GM15510 (cell line): Measurements from ENCODE around the gene VCL.

Experiments
- POLR2A ChIP-seq: IDR thresholded peaks from 3 replicates; pipeline ENCODE4 v1.6.1; 2011; ENCODE audit warnings: borderline replicate concordance; ENCODE audit not compliant: insufficient read length; ENCODE audit errors: extremely low read depth

Gene VCL

DNA sequence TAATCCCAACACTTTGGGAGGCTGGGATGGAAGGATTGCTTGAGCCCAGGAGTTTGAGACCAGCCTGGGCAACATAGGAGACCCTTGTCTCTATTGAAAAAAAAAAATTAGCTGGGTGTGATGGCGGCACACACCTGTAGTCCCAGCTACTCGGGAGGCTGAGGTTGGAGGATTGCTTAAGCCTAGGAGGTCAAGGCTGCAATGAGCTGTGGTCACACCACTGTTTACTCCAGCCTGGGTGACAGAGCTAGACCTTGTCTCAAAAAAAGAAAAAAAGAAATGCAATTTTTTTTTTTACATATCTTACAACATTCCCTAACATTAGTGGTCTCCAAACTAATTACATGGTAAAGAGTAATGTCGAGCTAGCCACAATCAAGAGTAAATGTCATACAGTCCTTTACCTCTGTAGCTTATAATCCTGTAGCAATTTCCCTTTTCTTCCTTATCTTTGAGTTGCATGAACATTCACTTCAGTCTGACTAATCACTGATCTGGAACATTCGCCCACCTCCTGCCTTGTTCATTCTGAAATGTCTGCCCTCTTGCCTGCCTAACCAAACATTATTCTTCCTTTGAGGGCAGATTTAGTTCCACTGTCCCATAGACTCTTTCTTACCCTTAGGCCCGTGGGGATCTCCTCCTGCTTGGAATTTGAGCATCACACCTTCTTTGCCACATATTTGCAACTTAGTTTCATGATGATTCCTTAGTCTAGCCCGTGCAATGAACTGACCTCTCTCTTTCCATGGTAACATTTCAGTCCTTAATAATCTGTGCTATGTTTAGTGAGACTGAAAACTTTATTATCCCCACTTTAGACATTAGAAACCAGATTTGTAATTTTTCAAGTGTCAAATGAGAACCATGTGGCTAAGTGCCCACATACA is 4.8 kb upstream of the VCL start:
- TF ChIP-seq POLR2A: no peak

DNA sequence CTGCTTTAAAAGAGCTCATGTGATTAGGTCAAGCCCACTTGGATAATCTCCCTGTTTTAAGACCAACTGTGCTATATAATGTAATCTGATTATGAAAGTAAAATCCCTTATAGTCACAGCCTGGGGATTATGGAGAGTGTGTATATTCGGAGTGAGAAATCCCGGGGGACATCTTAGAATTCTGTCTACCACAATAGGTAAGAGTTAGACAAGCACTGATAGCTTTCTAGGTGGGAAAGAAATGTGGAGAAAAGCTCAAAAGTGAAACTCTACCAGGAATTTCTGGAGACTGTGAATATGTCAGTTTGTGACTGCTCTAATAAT is 2.9 kb upstream of the VCL start:
- TF ChIP-seq POLR2A: no peak

DNA sequence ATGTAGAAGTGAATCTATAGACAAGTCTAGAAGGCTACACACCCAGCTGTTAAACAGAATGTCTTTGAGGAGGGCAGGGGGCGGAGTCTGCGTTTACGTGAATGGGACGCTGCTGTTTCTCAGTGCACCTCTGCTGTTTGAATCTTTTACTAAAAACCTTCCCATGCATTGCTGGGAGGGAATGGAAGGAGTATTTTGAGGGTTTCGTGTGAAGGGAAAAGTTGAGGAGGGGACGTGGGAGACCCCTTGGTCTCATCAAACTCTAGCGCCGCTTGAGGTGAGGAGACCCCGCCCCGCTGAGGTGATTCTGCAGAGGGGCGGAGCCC is 492 bp upstream of the VCL start:
- no peak for TF ChIP-seq POLR2A

DNA sequence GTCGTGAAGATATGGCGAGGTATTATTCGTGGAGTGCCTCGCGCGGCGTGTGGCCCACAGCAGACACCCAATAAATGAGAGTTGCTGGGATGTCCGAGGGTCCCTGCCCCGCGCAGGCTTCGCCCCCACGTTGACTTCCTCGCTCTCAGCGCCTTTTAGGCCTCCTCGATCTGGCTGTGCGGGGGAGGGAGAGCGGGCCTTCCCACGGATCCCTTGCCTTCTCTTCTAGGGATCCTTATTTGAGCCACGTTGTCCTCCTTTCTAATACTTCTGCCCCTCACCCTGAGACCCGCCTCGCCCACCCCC is 660 bp downstream of the VCL start:
- TF ChIP-seq POLR2A: no peak

DNA sequence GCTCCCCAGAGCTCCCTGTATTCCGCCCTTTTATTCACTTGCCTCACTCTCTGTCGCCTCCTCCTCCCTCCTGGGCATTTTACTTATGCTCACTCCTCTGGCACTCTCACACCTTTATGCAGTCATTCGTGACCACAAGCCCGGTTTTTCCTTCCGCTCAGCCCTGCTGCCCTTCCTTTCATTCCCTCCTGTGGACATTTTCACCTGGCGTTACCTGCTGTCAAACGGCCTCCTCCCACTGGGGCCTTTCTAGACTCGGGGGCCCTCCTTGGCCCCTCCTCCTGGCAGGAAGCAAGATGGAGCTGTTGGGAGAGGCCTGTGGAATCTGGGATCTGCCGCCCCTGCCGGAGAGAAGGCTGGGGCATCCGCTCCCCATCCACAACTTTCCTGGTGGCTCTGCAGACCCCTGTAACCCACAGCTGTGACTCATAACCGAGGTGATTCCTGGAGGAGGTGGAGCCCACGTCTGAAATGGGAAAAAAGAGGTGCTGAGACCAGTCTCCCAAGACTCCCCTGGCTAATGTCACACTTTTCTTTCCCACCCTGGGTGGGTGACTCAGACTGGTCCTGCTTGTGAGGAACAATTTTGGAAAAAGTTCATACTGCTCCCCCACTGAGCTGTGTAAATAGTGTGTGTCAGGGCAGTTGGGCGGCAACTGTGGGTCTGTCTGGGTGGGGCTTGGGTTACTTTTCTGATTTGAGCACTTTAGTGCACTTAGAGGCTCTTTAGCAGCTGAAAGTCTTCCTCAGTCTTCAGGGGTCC is 1.2 kb downstream of the VCL start:
- no peak for TF ChIP-seq POLR2A

DNA sequence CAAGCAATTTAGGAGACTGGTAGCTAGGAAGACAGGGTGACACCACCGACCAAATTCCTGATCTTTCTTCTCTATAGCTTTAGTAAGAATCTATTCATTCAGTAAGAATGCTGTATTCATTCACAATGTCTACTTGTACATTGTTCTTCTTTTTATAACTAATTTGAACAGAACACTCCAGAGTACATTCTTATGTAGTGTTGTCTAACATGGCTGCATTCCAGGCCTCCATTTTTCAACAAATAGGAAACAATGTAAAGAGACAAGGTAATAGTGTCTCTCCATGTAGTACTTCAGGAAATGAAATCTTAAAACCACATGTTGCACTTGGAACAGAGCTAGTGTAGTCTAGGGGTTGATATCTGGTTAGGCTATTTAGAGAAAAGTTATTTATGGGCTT is 1.8 kb downstream of the VCL start:
- no peak for TF ChIP-seq POLR2A

DNA sequence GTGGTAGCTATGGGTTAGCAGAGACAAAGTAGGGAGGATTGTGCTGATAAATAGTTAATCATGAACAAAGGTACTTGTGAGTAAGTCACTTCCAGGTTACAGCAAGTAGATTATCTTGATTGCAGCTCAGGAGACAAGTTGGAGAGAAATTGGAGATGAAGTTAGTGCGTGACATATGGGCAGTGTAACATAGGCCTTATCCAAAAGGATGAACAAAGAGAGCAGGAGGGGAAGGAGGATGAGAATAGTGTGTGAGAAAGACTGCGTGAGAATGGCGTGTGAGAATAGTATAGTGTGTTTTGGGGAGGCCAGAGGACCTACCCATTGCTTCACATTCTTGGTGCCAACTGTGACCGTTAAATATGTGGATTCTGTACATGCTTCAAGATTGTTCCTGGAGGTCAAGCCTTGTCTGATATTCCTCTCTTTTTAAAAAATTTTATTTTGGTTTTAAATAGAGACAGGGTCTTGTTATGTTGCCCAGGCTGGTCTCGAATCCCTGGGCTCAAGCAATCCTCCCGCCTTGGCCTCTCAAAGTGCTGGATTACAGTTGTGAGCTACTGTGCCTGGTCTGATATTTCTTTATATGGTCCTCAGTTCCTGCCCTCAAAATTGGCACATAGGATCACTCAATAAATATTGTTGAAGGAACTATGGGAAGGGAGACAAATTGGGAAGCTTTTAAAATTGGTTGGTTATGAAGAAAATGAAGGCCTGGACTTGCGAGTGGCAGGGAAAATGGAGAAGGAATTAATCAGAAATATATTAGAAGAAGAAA is 3.2 kb downstream of the VCL start:
- TF ChIP-seq POLR2A: no peak

DNA sequence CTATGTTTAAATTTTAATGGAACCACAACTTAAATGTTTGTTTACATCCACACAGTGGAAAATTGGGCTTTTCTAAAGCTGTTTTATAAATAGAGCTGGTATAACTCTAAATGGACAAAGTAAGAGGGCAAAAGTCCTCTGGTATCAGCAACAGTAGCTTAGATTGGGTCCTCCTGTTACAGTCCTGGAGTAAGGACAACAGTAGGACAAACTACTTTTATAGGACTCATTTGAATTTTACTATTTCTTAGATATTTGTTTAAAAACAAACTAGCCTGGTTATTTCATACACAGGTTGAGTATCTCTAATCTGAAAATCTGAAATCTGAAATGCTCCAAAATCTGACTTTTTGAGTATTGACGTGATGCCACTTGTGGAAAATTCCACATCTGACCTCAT is 8.4 kb downstream of the VCL start:
- TF ChIP-seq POLR2A: no peak

DNA sequence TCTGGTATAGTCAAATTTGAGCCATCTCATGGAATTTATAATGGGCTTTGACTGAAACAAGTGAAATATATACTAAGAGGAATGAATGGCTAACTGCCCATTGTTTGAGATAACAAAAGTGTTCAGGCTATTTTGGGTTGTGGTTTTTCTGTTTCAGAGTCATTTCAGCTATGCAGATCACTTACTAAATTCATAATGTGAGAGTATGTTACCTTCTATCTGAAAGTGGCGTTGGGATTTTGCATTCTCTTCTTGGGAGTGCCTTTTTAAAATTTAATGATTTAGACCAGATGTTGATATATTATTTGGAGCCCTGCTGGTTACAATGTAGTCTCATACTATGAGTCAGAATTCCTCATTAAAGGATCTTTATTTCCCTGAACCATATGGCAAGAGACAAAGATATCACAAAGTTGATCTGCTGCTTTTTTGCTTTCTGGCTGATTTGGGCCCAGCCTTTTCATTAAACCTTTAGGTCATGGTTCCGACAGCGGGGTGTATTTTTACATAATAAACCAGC is 10.4 kb downstream of the VCL start:
- no peak for TF ChIP-seq POLR2A

DNA sequence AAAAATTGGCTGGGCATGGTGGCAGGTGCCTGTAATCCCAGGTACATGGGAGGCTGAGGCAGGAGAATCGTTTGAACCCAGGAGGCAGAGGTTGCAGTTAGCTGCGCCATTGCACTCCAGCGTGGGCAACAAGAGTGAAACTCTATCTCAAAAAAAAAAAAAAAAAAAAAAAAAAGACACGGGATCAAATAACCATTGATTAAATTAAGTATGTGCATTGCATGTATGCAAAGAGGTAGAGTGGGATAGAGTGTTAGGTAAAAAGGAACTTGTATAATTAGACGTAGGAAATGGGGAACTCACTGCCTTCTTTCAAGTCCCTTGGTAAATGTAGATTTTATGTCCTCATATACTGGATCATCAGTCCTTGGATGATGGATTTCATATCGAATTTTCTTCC is 13.1 kb downstream of the VCL start:
- TF ChIP-seq POLR2A: no peak

DNA sequence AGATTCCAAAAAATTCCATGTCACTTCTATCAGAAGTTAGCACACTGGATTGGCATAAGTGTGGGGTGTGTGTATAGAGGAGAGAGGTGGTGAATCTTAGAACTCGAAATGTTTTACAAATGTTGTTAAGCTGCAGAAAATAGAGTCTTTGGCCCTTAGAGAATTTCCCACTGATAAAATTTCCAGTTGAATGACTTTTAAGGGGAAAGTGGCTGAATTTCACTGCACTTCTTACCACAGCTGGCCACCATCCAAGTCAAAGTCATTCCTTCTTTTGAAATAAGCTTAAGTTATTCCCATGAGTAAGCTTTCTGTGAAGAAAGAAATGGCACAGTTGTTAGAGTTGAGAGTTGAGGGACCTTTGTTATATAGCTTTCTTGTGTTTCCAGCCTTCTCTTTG is 13.9 kb downstream of the VCL start:
- TF ChIP-seq POLR2A: no peak

DNA sequence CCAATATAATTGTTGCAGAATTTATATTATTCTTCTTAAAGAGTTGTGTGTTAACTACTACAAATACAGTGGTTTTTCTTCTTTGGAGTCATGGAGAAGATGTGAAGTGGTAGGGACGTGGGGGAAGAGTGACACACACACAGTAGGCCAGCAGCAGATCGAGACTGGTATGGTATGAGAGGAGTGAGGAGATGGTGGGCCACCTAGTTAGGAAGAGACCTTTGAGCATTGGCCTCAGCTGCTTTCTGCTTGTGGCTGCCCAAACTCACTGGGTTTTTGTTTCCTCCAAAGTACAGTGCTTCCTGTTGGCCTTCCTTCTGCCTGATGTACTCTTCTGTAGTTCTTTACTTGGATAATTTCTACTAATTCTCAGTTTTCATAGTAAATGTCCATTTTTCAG is 14.6 kb downstream of the VCL start:
- TF ChIP-seq POLR2A: no peak

DNA sequence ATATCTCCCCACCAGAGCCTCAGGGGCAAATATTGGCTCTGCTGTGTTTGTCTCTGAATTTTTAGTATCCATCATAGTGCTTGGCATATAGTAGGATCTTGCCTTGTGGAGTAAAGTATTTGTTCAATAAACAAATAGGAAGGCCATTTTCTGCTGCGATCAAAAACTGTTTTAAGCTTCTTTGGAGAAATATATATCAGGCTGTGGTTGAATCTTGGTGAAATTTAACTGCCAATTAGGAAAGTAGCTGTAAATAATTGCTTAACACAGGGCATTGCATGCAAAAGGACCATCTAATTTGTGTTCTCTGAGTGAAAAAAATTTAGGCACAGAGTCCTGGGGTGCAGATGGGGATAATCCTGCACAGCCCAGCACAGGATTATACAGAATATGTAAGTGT is 15.1 kb downstream of the VCL start:
- TF ChIP-seq POLR2A: no peak

DNA sequence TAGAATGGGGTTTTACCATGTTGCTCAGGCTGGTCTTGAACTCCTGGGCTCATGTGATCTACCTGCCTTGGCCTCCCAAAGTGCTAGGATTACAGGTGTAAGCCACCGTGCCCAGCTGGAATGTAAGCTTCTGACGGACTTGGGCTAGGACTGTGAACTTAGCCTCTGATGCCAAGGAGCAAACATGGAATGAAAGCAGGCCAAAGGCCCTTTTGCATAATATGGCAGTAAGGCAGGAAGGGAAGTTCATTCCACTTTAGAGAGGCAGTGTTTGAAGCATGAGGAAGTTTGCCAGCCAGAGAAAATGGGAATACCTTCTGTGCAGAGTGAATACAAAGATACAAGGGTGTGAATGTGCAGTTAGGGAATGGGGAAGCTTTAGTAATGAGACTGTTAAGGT is 20.3 kb downstream of the VCL start:
- TF ChIP-seq POLR2A: no peak

DNA sequence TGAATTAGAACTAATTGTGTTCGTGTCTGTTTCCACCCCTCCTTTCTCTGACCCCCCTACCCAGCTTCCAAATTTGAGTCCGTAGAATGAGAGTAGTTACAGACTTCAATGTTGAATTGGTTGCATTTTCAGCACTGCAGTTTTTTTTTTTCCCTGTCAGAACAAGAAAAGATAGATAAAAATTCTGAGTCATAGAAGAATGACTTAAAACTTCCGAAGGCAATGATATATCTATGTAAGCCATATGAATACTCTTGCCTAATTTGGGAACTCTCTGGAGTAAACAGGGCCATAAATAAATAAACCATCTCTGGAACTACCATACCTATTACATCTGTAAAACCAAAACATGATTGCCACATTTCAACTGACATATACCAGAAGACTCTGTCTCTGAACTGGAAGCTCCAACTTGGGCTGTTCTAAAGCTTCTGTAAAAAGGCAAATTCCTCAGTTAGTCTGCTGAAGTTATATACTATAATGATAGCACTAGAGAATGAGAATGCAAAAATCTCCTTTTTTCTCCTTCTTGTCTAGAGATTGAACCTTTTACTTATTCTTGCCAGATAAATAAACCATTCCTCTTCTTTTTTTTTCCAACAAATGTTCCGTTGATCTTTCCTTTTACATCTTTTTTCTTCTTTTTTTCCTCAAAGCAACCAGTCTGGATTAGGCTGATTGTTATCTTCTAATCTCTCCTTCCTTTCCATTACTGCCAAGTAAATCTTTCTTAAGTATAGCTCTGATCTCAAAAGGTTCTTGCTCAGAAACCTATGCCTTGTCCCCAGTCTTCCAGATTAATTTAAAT is 23.5 kb downstream of the VCL start:
- TF ChIP-seq POLR2A: no peak

DNA sequence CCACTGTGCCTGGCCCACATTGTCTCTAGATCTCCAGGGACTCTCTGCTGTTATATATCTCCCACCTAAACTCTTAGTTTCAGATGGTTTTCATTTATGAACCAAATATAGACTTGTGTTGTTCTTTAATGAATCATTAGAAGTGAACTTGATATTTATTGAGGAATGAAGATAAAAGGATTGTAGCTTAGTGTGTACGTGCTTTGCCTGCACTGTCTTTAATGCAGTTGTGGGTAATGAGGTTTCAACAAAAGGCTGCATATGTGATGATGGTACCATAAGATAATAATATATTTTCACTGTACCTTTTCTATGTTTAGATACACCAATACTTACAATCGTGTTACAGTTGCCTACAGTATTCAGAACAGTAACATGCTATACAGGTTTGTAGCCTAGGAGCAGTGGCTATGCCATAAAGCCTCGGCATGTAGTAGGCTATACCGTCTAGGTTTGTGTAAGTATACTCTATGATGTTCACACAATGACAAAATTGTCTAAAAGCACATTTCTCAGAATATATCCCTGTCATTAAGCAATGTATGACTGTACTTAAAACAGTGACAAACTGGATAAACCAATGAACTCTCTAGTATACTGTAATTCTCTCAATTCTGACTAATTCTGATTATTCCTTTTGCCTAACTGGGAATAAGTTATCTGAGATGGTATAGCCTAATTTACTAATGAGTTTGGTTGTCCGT is 25.2 kb downstream of the VCL start:
- no peak for TF ChIP-seq POLR2A
